ENCODE data around the gene DDX25.
"Not testable (repeated sequence)": the region's sequence is repeated elsewhere in the genome, so short reads cannot be mapped to it uniquely, and the experiment has no call there.

Gene DDX25

DNA sequence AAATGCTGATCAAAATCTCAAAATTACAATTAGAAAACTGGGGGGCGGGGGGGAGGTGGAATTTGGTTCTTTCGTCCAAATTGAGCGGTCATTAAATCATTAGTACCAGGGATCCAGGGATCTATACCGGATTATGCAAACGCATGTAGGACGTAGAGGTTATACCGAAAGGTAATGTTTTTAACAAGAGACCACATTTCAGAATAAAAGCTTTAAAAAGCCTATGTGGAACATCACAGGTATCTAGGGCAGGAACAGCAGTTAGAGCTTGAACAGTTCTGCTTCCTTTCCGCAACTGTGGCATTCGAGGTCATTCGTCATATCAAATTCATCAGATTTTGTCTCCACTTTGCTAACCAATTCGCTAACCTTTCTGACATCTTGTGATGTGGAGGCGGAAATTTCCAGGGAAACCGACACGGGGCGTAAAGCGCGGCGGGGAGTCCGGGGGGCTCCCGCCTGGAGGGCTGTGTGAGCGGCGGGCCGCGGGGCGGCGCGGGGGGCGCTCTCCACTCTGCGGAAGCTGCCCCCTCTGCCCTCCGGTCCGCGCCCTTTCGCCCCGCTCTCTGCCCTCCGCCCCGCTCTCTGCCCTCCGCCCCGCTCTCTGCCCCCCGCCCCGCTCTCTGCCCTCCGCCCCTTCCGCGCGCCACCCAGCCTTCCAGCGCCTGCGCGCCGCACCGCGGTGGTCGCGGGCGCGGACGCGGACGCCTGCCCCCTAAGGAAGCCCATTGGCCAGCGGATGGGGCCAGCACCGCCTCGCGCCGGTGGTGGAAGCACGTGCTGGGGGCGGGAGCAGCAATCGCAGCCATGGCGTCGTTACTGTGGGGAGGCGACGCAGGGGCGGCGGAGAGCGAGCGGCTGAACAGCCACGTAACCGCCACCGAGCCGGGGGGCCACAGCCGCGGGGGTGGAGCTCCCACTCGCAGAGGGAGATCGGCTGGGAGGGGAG is at the start of gene DDX25:
Gene DDX25, plus strand, starts transcription at position 798 of the 949 bp plus-strand sequence. Its CDS starts 10 bp downstream, at position 808.
- no peak for DNase-seq

DNA sequence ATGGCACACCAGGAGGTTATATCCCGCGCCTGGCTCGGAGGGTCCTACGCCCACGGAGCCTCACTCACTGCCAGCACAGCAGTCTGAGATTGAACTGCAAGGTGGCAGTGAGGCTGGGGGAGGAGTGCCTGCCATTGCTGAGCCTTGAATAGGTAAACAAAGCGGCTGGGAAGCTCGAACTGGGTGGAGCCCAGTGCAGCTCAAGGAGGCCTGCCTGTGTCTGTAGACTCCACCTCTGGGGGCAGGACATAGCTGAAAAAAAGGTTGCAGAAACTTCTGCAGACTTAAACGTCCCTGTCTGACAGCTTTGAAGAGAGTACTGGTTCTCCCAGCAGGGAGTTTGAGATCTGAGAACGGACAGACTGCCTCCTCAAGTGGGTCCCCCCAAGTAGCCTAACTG is 46.6 kb upstream of the DDX25 start:
- not testable (repeated sequence) for DNase-seq

DNA sequence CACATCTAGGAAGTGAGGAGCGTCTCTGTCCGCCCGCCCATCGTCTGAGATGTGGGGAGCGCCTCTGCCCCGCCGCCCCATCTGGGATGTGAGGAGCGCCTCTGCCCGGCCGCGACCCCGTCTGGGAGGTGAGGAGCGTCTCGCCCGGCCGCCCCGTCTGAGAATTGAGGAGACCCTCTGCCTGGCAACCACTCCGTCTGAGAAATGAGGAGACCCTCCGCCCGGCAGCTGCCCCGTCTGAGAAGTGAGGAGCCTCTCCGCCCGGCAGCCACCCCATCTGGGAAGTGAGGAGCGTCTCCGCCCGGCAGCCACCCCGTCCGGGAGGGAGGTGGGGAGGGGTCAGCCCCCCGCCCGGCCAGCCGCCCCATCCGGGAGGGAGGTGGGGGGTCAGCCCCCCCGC is 41.5 kb upstream of the DDX25 start:
- not testable (repeated sequence) for DNase-seq

DNA sequence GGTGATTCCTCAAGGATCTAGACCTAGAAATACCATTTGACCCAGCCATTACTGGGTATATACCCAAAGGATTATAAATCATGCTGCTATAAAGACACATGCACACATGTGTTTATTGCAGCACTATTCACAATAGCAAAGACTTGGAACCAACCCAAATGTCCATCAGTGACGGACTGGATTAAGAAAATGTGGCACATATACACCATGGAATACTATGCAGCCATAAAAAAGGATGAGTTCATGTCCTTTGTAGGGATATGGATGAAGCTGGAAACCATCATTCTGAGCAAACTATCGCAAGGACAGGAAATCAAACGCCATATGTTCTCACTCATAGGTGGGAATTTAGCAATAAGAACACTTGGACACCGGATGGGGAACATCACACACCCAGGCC is 39.0 kb upstream of the DDX25 start:
- DNase-seq, result not testable (repeated sequence)

DNA sequence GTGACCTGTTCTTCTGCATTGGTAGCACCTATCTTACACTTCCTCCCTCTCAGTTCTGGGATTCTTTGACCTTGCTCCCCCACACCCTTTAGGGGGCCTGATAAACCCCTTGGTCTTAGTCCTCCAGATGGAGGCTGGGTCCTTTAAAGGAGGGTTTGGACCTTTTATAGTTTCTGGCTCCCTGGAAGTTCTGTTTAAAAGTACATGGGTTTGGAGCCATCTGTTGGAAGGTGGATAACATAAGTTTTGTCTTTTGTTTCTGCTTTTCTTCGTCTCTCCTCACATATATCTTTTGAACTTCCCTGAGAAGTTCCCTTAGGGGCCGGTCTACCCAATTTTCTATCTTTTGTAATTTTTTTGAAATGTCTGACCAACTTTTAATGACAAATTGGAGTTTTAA is 34.8 kb upstream of the DDX25 start:
- no peak for DNase-seq

DNA sequence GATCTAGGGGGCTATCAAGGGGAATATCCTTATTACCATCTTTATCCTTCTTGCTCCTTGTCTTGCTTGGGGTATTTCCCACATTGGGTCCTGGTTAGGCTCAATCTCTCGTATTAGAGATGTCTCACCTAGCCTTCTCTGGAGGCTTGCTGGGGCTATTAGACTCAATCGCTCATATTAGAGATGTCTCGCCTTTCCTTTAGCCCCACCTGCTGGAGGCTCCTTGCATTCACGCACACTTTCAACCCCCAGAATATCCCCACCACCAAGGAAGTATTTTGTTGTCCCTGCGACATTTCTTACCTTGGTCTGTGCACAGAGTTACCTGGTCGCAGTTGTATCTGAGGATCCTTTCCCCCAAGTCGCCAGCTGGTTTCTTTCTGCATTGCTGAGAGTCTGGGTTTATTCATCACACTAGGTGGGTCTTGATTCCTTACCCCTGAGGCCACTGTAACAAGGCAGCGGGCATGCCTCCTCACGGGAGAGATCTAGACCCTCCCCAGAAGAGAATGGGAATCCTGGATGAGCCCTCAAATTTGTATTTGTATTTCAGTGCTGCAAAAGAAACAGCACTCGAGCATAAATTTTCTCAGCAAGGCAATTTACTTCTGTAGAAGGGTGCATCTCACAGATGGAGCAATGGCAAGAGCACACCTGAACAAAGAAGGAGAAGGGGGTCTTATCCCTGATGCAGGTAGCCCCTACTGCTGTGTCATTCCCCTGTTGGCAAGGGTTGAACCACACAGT is 32.7 kb upstream of the DDX25 start:
- DNase-seq, result no peak

DNA sequence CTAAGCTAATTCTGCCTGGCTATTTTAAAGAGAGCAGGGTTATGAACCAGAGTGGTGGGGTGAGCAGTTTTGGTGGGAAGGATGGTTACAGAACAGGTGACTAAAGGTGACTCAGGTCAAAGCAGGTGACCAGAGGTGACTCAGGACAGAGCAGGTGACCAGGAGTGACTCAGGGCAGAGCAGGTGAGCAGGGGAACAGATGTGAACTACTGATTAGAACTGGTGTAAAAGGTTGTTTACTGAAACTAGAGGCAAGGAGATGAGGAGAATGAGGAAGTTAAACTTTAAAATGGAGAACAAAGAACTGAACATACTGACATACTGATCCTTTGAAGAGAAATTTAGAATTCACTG is 32.2 kb upstream of the DDX25 start:
- no peak for DNase-seq

DNA sequence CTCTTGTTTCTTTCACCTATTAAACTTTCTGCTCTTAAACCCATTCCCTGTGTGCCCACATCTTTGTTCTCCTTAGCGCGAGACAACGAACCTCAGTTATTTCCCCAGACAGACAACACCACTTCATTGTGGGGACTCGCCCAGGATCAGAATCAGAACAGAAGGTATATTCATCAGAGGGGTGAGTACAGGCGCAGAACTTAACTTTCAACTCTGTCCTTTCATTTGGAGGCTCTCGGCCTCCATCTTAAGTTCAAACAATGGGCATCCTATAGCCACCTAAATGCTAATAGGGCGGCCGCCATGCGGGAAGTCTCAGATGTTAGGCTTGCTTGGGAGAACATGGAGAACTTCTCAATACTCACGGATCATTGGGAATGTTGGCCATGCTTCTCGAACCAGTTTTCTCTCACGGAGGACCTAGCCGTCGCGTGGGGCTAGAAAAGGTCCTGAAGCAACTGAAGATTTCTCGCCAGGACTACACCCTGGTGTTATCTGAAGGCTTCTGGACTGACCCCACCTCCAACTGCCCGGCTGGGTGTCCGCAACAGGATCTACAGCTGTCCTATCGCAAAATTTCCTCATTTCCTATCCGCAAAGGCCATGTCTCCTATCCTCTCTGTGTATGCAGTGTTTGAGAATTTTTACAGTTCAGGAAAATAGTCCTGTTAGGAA is 30.3 kb upstream of the DDX25 start:
- DNase-seq, result no peak

DNA sequence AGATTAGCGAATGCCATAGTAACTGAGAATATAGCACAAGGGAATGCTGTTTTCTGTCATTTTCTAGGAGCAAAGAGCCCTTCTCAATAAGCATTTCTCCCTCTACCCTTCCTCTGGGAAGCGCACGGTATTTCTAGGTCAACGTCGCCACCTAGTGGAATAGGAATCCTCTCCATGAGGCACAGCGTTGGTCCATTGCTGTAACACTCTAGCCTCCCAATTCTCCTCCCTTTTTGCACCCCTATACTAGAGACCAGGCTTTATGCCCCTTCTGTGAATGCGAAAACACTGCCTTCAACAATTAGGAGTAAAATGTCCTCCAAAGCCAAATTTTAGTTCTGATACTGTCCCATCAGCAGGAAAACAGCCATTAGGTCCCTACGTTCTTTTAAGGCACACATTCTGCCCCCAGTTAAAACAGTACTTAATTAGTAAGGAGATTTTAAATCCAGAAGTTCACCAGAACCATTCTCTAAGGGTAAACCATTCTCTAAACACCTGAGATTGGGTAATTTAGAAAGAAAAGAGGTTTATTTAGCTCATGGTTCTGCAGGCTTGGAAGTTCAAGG is 29.7 kb upstream of the DDX25 start:
- peak; percentile 1 for DNase-seq

DNA sequence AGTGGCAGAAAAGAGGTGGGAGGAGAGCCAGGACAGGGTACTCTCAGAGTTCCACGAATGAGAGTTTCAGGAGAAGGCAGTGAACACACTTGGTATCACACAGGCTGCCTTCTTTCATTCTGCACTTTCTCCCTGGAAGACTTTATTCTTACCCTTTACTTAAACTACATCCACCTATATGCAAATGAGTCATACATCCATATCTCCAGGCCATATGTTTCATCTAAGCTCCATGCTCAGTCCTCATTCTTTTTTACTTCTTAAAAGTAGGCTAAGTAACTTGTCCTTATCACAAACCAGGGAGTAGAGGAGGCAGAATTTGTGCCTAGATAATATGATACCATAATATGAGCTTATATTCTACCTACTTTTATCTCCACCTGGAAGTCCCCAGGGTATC is 23.0 kb upstream of the DDX25 start:
- no peak for DNase-seq

DNA sequence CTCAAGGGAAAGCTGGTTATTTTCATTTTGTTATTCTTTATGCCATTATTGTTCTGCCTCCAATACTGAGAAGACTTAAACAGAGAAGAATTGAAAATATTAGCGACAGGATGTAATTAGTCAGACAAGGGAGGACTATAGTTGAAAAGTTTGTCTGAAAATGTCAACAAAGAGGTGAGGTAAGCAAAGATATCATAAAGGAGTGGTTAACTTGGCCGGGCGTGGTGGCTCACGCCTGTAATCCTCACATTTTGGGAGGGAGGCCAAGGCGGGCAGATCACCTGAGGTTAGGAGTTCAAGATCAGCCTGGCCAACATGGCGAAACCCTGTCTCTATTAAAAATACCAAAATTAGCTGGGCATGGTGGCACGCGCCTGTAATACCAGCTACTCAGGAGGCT is 20.9 kb upstream of the DDX25 start:
- no peak for DNase-seq

DNA sequence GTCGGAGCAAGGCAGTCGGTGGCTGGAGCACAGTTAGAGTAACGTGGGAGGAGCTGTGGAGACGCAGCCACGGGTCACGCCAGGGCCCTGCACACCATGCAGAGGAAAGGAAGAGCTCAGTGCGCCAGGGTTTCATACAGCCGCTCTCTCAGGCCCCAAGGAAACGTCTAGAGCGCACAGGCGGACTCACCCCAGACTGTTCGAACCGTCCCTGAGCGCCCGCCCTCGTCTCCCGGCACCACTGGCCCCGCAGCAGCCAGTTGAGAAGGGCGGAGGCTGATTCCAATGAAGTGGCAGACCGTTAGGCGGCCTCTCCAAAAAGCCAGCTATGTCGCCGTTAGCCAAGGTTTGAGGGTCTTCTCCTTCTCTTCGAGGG is 17.3 kb upstream of the DDX25 start:
- DNase-seq, result no peak

DNA sequence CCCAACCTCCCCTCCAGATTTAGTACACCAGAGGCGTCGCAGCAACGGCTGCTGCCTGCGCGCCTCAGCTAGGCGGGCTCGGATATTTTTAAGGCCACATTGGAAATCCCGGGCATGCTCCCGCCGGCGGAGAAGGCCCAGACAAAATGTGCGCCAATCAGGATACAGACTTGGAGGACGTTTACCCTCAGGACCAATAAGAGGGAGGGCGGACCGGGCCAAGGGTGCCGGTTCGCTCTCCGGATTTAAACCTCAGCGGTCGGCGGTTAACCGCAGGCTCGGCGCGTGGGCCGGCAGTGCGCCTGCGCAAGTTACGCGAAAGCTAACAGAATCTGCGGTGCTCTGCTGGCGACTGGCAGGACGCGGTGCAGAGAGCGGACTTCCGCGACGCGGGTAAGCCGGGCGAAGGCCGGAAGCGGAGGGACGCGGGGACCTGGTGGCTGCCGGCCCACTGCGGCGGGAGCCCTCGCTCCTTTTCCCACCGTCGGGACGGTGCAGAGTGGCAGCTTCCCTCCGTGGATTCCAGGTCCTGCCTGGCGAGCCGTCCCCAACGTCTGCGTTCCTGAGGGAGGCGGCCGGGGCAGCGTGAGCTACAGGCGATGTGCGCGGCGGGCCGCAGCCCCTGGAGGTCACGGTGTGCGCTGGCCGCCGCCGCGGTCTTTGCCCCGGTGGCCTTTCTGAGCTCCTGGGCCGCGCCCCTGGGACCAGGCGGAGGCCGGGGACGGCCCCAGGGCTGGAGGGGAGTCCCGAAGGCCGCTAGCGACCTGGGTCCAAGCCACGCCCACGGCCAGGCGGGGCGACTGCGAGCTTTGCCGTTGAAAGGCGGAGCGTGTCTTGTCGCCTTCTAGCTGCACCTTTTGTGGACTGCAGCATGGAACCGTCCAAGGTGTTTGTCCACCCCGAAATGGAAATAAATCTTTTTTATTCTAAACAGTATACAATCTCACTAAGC is 16.7 kb upstream of the DDX25 start, which contains the start of gene HYLS1:
Gene HYLS1, plus strand, starts transcription at position 296 of the 952 bp plus-strand sequence. CDS start 11,701 bp downstream, outside the sequence.
- DNase-seq, result peak; percentile 45

DNA sequence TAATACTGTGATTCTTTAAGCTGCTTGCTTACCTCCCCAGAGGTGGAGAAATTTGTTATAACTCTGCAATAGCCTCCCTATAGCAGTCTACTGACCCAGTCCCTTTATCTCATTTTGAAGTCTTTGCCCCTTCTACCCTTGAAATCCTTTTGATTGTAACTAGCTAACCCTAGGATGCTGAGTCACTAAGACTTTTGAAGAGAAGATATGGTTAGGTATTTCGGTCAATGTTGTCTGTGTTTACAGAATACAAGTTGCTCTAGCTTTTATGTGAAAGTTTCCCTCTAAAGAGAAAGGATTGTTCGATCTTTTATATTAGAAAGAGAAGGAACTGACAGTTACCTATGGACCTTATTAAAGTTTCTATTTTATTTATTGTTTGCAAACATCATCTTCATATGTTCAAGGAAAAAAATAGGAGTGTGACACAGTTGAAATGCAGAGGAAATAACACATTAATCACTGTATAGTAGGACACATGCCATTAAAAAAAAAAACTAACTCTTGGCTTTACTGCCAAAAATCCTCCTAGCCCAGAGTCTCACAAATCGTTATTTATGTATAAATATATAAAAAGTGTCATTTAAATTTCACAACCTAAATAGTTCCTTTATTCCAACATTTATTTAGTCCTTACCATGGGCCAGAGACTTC is 13.7 kb upstream of the DDX25 start:
- DNase-seq, result no peak

DNA sequence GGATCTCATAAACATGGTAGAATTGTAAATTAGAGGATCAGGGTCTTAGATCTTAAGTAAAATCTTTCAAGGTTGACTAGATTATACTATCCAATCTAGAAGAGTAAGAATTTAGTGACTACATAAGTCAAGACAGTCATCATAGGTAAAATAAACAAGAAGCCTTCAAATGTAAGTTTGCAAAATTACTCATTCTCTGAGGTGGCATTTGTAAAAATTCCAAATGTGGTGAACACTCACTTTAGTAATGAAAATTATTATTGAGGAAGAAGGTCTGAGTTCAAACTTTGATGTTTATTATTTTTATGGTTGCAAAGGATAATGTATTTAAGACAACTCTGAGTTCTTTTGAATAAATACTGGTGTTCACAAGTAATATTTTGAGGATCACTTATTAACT is 12.2 kb upstream of the DDX25 start:
- no peak for DNase-seq

DNA sequence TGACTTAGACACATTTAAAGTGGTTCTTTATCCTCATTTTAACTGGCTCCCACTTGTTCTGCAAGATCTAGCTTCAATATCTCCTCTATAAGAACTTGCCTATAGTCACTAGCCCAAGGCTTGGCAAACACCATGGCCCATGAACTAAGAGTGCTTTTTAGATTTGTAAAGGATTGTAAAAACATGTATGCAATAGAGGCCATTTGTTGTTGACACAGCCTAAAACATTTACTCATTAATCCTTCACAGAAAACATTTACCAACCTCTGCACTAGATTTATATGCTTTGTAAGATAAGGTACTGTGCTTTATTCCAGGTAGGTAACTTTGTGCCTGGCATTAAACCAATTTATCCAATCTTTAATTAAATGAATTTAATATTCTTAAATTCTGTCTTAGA is 11.3 kb upstream of the DDX25 start:
- no peak for DNase-seq

DNA sequence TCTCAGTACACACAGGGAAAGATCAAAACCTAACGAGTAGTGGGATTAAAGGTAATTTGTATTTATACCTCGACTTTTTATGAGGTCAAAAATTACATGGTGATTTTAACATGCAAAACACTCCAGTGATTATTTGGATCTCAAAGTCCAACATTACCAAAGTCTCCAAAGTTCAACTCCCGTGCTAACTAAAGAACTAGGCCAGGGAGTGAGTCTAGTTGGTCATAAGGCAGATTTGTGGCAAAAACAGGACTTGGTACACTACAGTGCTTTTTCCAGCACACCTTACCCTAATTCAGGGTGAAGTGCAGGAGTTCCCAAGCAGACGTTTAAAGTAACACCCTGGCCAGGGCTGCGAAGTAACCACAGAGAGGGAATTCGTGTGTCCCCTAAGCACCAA is 2.4 kb upstream of the DDX25 start:
- DNase-seq, result no peak

DNA sequence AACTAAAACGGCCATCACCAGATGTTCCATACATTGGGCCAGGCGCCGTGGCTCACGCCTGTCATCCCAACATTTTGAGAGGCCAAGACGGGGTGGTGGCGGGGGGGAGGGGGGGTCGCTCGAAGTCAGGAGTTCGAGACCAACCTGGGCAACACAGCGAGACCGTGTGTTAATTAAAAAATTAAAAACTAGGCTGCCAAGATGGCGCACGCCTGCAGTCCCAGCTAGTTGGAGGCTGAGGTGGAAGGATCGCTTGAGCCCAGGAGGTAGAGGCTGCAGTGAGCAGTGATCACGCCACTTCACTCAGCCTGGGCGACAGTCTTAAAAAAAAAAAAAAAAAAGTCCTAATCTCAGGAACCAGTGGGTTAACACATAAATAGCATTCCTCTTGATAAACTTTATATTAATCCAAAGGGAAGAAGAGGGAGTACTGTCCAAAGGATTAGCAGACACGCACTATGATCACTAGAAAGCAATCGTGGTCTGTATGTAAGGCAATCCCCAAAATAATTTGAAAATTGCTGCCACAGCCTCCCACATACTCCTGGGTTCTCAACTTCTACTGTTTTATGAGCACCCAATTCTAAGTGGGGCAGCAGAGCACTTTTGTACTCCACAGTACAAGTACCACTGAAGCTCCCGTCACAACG is 1.9 kb upstream of the DDX25 start:
- no peak for DNase-seq

DNA sequence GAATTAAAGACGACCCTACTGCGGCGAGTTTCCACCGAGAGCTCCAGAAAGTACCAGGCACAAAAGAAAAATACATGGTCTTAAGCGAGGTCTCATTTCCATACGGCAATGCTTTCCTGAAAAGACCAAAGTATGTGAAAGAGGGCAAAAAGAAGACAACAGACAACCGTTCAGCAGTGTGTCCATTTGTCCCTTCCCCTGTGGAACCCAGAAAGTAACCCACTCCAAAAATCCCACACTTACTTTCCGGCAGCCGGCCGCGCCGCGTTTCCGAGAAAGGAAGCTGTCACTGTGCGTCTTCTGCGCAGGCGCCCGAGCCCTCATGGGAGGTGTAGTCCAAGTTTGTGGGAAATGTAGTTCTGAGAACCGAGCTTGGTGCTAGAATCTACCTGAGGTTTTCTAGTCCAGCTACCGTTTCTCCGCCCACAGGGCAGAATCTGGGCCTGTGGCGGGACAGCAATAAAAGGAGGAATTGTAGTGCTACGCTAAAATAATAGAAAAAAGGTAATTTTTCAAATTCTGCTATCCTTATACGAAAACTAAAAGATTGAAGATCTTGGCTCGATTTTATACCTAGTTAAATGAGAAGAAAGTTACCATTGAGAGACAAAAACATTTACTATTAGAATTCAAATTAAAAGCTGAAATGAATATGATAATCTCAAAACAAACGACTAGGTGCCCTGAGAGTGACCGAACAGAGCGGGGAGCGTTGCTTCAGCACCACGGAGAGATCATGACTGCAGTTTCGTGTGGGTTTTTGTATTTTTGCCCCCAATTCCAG is 1.2 kb upstream of the DDX25 start, which contains the start of gene PUS3:
Gene PUS3, minus strand, starts transcription at position 280 of the 784 bp plus-strand sequence. CDS start 6,922 bp downstream, outside the sequence.
- peak; percentile 62 for DNase-seq

DNA sequence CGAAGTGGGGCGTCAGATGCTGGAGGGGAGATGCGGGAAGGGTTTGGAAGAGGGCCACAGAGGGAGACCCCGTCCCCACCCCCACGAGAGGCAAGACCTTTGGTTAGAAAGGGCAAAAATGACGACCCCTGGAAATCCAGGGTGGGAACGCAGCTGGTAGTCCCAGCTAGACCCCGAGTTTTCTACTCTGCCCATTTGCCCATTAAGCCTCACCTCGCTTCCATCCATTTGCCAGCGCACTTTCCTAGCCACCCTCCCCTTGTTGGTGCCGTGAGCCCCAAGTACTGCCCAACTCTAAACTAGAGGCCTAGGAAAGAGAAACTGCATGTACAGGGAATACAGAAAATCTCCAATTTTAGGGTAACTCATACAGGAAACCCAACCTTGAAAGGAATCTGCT is 370 bp downstream of the DDX25 start:
- DNase-seq, result no peak

Data from NCI-H2107 (cell line).